Measurements from ENCODE around the gene UBL4A. TPM values are rescaled to one million over a fixed set of nuclear protein-coding genes. Genes with fewer than 3 reads are reported as not detected.

The UBL4A gene
- total RNA-seq, 4 donors from 2014 or later, result 20.6 to 45.9 (median 34.6) TPM

GRCh38 chrX:154530286-154530685 lies 43.9 kb upstream of the UBL4A start:
- Histone ChIP-seq H3K4me3 (no peak overlapping the region), H3K27ac (no peak overlapping the region), H3K27me3 (no peaks in the 10 kb centered on the region), H3K4me1 (peaks cover 0 to 9% (median 3%) of the 10 kb centered on the region in 4 donors), H3K9me3 (no peaks in the 10 kb centered on the region), H3K36me3 (peaks cover 0 to 10% (median 0%) of the 10 kb centered on the region in 3 donors)
- TF ChIP-seq CTCF (IDR thresholded peaks at IDR 0.05), result no peak
- TF ChIP-seq POLR2A (IDR thresholded peaks at IDR 0.05), result no peak
- no peak for DNase-seq

GRCh38 chrX:154529206-154529612 lies 42.8 kb upstream of the UBL4A start:
- no peak overlapping the region for H3K4me3 ChIP-seq
- H3K9me3 ChIP-seq, result no peaks in the 10 kb centered on the region
- no peak for DNase-seq
- peaks cover 0 to 4% (median under 1%) of the 10 kb centered on the region in 4 donors for H3K4me1 ChIP-seq
- H3K27me3 ChIP-seq, result no peaks in the 10 kb centered on the region
- H3K27ac ChIP-seq, result no peak overlapping the region
- no peak for TF ChIP-seq POLR2A (IDR thresholded peaks at IDR 0.05)
- no peak for TF ChIP-seq CTCF (IDR thresholded peaks at IDR 0.05)
- peaks cover 0 to 10% (median 0%) of the 10 kb centered on the region in 3 donors for H3K36me3 ChIP-seq

- peak overlapping the region in 2 of 4 donors; percentile 39 to 42 for H3K4me3 ChIP-seq
- TF ChIP-seq POLR2A (IDR thresholded peaks at IDR 0.05) (no peak), CTCF (IDR thresholded peaks at IDR 0.05) (peak in 5 of 6 experiments; percentile 23 to 61 (median 57))
Observed at GRCh38 chrX:154526901-154527675, 40.7 kb upstream of the UBL4A start.

GRCh38 chrX:154525606-154526490 lies 39.4 kb upstream of the UBL4A start:
- no peak for DNase-seq
- Histone ChIP-seq H3K27ac (no peak overlapping the region), H3K36me3 (no peaks in the 10 kb centered on the region), H3K4me1 (peaks cover 0 to 4% (median 0%) of the 10 kb centered on the region in 4 donors), H3K9me3 (no peaks in the 10 kb centered on the region), H3K4me3 (no peak overlapping the region), H3K27me3 (no peaks in the 10 kb centered on the region)
- no peak for TF ChIP-seq POLR2A (IDR thresholded peaks at IDR 0.05)
- no peak for TF ChIP-seq CTCF (IDR thresholded peaks at IDR 0.05)

More at GRCh38 chrX:154526901-154527675, 40.7 kb upstream of the UBL4A start:
- peak; percentile 71 to 90 (median 80) for DNase-seq
- Histone ChIP-seq H3K4me1 (peaks cover 0 to 4% (median 0%) of the 10 kb centered on the region in 4 donors), H3K27ac (peak overlapping the region; percentile 49 to 73 (median 66)), H3K9me3 (no peaks in the 10 kb centered on the region), H3K27me3 (no peaks in the 10 kb centered on the region), H3K36me3 (peaks cover 0 to 4% (median 0%) of the 10 kb centered on the region in 3 donors)

GRCh38 chrX:154519389-154519788 lies 33.0 kb upstream of the UBL4A start:
- no peaks in the 10 kb centered on the region for H3K27me3 ChIP-seq
- H3K27ac ChIP-seq, result no peak overlapping the region
- TF ChIP-seq POLR2A (IDR thresholded peaks at IDR 0.05), result no peak
- no peak for TF ChIP-seq CTCF (IDR thresholded peaks at IDR 0.05)
- H3K36me3 ChIP-seq, result no peaks in the 10 kb centered on the region
- H3K4me3 ChIP-seq, result no peak overlapping the region
- H3K9me3 ChIP-seq, result no peaks in the 10 kb centered on the region
- H3K4me1 ChIP-seq, result peaks cover 0 to 11% (median 0%) of the 10 kb centered on the region in 4 donors
- DNase-seq, result no peak

Data from Peyer's patch (tissue), 4 donors.